Retinal pigment epithelial cell (primary cell): ENCODE measurements around the gene IKBIP.
"Not testable (repeated sequence)": the region's sequence is repeated elsewhere in the genome, so short reads cannot be mapped to it uniquely, and the experiment has no call there.

Experiments used
- DNase-seq: peaks from one replicate; pipeline ENCODE4 v3.0.0-alpha.2; 2010; ENCODE audit warnings: low read depth
- H3K4me3 ChIP-seq: 2 replicates; pipeline ENCODE4 v1.5.1; 2011; ENCODE audit warnings: mild to moderate bottlenecking, low read length, control low read depth, moderate library complexity
- TF ChIP-seq, protein P1 (sequence below): conservative IDR thresholded peaks from 2 replicates; pipeline ENCODE4 v1.5.1; 2011; ENCODE audit warnings: low read depth, low read length, control low read depth, inconsistent platforms

Gene IKBIP

DNA sequence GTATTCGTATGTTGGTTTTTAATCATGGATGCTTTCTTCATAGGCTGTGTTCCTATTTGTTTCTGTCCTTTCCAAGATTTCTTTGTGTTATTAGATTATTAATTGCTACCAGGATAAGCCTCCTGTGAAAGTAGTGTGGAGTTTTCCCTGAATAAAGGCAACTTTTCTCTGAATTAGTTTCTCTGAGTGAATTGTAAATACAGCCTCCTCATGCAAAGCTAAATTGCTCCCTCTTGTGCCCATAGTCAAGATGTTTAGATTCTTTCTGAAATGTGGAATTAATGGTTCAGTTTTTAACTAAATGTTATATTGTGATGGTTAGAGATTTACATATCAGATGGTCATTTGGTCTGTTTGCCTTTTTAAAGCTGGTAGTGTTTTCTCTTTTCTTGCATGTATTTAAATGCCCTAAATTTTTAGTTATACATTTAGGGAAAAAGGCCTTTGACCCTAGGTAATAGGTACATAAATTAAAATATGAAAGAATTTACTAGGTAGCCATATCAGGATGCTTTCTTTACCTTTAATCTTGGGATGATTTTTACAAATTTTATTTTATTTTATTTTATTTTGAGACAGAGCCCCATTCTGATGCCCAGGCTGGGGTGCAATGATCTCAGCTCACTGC, 9.4 kb upstream of the IKBIP start:
- TF ChIP-seq, protein P1, sequence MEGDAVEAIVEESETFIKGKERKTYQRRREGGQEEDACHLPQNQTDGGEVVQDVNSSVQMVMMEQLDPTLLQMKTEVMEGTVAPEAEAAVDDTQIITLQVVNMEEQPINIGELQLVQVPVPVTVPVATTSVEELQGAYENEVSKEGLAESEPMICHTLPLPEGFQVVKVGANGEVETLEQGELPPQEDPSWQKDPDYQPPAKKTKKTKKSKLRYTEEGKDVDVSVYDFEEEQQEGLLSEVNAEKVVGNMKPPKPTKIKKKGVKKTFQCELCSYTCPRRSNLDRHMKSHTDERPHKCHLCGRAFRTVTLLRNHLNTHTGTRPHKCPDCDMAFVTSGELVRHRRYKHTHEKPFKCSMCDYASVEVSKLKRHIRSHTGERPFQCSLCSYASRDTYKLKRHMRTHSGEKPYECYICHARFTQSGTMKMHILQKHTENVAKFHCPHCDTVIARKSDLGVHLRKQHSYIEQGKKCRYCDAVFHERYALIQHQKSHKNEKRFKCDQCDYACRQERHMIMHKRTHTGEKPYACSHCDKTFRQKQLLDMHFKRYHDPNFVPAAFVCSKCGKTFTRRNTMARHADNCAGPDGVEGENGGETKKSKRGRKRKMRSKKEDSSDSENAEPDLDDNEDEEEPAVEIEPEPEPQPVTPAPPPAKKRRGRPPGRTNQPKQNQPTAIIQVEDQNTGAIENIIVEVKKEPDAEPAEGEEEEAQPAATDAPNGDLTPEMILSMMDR: peak; percentile 64
- DNase-seq: peak; percentile 34
- H3K4me3 ChIP-seq: no peak overlapping the region

DNA sequence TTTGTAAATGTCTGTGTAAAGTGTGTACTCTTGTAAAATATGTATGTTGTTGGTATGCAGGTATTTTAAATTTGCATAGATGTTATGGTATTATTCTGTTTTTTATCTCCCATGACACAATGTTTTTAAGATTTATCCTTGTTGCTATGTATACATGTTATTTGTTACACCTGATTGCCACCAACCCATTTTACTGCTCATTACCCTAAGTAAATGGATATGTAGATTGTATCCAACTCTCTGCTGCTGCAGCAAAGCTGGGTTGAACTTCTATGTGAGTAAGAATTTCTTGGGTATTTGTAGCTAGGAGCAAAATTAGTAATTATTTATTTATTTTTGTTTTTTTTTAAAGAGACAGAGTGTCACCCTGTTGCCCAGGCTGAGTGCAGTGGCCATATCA, 6.7 kb upstream of the IKBIP start:
- no peak overlapping the region for H3K4me3 ChIP-seq
- TF ChIP-seq, protein P1: no peak
- no peak for DNase-seq

DNA sequence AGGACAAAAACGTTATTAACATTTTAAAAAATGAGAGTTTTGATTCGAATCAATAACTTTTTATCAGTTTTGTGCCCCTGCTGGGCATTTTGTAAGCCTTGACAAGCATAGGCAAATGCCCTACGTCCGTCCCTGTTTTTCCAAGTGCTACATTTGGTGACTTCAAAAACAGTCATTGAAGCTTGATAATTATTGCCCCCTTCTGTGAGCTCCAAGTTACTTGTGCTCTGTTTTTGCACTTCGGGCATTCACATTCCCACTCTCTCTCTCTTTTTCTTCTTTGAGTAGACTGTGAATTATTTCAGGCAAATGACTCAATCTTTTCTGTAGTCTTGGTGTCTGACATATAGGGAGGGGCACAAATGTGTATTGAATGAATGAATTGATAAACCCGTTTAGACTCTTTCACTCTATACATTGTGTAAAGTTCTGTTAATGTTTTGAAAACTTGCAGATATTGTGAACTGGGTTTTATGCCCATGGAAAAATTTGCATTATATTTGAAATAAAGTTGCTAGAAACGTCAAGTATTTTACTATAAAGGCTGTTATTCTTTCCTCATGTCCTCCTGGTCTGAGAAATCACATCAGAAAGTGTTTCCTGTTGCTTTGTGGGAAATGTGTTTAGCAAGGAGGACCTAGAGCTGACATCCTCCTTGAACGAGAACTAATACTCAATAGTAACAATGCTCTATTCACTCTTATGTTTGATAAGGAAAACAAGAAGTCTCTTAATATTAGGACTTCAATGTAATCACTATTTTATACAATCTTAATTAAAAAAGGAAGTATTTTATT, 1.9 kb upstream of the IKBIP start:
- TF ChIP-seq, protein P1: no peak
- DNase-seq: no peak

DNA sequence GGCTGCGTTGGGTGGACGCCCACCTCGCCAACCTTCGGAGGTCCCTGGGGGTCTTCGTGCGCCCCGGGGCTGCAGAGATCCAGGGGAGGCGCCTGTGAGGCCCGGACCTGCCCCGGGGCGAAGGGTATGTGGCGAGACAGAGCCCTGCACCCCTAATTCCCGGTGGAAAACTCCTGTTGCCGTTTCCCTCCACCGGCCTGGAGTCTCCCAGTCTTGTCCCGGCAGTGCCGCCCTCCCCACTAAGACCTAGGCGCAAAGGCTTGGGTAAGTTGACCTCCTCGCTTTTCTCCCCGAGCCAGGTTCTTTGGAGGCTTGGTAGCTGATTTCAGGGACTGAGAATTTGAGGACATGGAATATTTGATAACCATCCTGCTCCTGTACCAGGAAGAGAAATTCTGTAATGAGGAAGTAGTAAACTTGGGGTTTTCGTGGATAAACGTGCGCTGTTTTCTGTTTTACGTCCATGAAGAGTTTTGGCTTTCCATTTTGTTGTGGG, 1.0 kb upstream of the IKBIP start:
- peak overlapping the region; percentile 91 for H3K4me3 ChIP-seq
- DNase-seq: no peak
- TF ChIP-seq, protein P1: no peak

More for the DNA sequence above, 1.9 kb upstream of the IKBIP start:
- peak overlapping the region; percentile 91 for H3K4me3 ChIP-seq

DNA sequence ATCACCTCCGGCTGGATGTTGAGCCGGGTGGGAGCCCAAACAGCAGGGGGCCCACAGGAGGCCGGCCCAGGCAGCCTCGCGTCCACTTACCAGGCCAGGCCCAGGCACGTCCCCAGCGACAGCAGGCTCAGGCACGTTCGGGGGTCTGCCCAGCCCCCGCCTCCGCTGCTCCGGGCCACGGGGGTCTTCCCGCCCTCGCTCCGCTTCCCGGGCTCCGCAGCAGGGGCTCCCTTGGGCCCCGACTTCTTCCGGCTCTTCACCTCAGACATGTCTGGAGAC, 216 bp downstream of the IKBIP start:
- peak overlapping the region; percentile 88 for H3K4me3 ChIP-seq
- TF ChIP-seq, protein P1: peak; percentile 10
- no peak for DNase-seq

DNA sequence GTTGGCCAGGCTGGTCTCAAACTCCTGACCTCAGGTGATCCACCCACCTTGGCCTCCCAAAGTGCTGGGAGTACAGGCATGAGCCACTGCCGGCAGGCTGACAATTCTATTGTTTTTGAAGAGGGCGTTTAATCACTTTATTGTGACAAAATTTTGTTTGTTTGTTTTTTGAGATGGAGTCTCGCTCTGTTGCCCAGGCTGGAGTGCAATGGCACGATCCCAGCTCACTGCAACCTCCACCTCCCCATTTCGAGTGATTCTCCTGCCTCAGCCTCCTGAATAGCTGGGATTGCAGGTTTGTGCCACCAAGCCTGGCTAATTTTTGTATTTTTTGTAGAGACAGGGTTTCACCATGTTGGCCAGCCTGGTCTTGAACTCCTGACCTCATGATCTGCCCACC, 1.8 kb downstream of the IKBIP start:
- not testable (repeated sequence) for H3K4me3 ChIP-seq, DNase-seq

DNA sequence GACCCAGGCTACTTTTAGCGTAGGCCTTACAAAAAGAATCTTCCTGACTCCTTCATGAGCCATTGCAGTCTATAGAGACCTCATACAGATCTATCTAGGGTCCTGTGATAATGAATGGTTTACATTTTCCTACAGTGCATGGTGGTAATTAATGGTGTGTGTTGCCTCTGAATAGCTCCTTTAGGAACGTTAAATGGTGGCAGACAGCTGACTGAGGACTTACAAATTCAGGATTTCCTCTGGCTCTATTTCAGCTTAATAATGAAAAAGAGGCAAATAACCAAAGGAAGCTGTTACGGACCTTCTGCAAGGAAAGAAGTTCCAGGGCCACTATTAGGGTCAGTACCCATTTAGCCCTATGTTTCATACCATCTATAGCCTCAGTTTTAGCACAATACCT, 5.1 kb downstream of the IKBIP start:
- TF ChIP-seq, protein P1: no peak
- no peak overlapping the region for H3K4me3 ChIP-seq
- no peak for DNase-seq
